NCI-H128 (cell line): ENCODE data around the gene EPHB6.

ENCODE experiments used
- DNase-seq: peaks from one replicate; lab custom pipeline; 2025; ENCODE audit not compliant: unreplicated experiment; lab: John Stamatoyannopoulos, UW

Gene EPHB6

GRCh38 chr7:142863891-142864685, 9.2 kb downstream of the EPHB6 start:
- no peak for DNase-seq

GRCh38 chr7:142864980-142865747, 10.3 kb downstream of the EPHB6 start:
- DNase-seq: no peak

- no peak for DNase-seq
Observed at GRCh38 chr7:142865766-142866165, 10.9 kb downstream of the EPHB6 start.

- DNase-seq: no peak
Observed at GRCh38 chr7:142866361-142867096, 11.7 kb downstream of the EPHB6 start.

- DNase-seq: no peak
Observed at GRCh38 chr7:142867097-142867378, 12.2 kb downstream of the EPHB6 start.

GRCh38 chr7:142867398-142868187, 12.7 kb downstream of the EPHB6 start:
- no peak for DNase-seq

- no peak for DNase-seq
Observed at GRCh38 chr7:142868188-142868985, 13.5 kb downstream of the EPHB6 start.

- DNase-seq: no peak
Observed at GRCh38 chr7:142868986-142869415, 14.1 kb downstream of the EPHB6 start.

- DNase-seq: no peak
Observed at GRCh38 chr7:142869434-142869833, 14.6 kb downstream of the EPHB6 start.

- no peak for DNase-seq
Observed at GRCh38 chr7:142870147-142870559, 15.3 kb downstream of the EPHB6 start.

GRCh38 chr7:142870566-142871259, 15.8 kb downstream of the EPHB6 start:
- no peak for DNase-seq

- no peak for DNase-seq
Observed at GRCh38 chr7:142871260-142872105, 16.6 kb downstream of the EPHB6 start.

- no peak for DNase-seq
Observed at GRCh38 chr7:142872106-142872675, 17.3 kb downstream of the EPHB6 start.

- DNase-seq: no peak
Observed at GRCh38 chr7:142873281-142873784, 18.5 kb downstream of the EPHB6 start.

- DNase-seq: no peak
Observed at GRCh38 chr7:142873871-142874270, 19.0 kb downstream of the EPHB6 start.

GRCh38 chr7:142874409-142874808, 19.5 kb downstream of the EPHB6 start:
- DNase-seq: no peak

- DNase-seq: no peak
Observed at GRCh38 chr7:142874837-142875236, 20.0 kb downstream of the EPHB6 start.

GRCh38 chr7:142875456-142875855, 20.6 kb downstream of the EPHB6 start:
- DNase-seq: no peak
